ENCODE data around the gene MACF1. TPM values are rescaled to one million over a fixed set of nuclear protein-coding genes. Genes with fewer than 3 reads are reported as not detected.
"Not testable (repeated sequence)": the region's sequence is repeated elsewhere in the genome, so short reads cannot be mapped to it uniquely, and the experiment has no call there.

Gene MACF1
- total RNA-seq, 1 experiment from 2014 or later = 189 TPM

- no peaks in the 10 kb centered on the region for H3K9me2 ChIP-seq (ENCODE audit: insufficient read depth)
- H3K79me2 ChIP-seq (ENCODE audit: low read depth) = no peaks in the 10 kb centered on the region
- H3F3A ChIP-seq (ENCODE audit: insufficient read depth, low read depth) = no peaks in the 10 kb centered on the region
- 0 out of 2 replicates have a peak, but pooled peaks cover 3% of the 10 kb centered on the region for H4K20me1 ChIP-seq (ENCODE audit: insufficient read depth)
- intact Hi-C loops (cut with micrococcal nuclease; ENCODE audit: unreplicated experiment) = no loop called here
- H3K27ac ChIP-seq = no peak overlapping the region
- no peak for DNase-seq
- no peak for TF ChIP-seq EZH2 (IDR thresholded peaks at IDR 0.05; ENCODE audit: low read depth)
- no peak for TF ChIP-seq CTCF (conservative IDR thresholded peaks at IDR 0.05)
- BruUV-seq (replicated peaks) = no TSS peak
- no peak overlapping the region for H2AFZ ChIP-seq
- H3K36me3 ChIP-seq (ENCODE audit: low read depth) = peaks cover 24% of the 10 kb centered on the region; the same call in 1 of the 2 replicates
- no peak overlapping the region for H3K4me2 ChIP-seq
- no peak overlapping the region for H3K4me3 ChIP-seq
- ChIA-PET CTCF (no interaction called here), POLR2A (ENCODE audit: unreplicated experiment) (interaction anchor here (0.7 kb wide), 1 partner anchor 20 kb away, joined by 5 read pairs; no protein-coding TSS in a partner anchor)
- H3K9me3 ChIP-seq (ENCODE audit: insufficient read depth, low read depth) = no peaks in the 10 kb centered on the region
- H3K4me1 ChIP-seq (replicated peaks; ENCODE audit: insufficient read depth) = no peaks in the 10 kb centered on the region
- no peaks in the 10 kb centered on the region for H3K27me3 ChIP-seq (ENCODE audit: insufficient read depth, low read depth)
Measured at GRCh38 chr1:39462074-39462473, 257.6 kb downstream of the MACF1 start.

- TF ChIP-seq CTCF (conservative IDR thresholded peaks at IDR 0.05) = no peak
- no peak for TF ChIP-seq EZH2 (IDR thresholded peaks at IDR 0.05; ENCODE audit: low read depth)
- peaks cover 21% of the 10 kb centered on the region; the same call in 1 of the 2 replicates for H3K36me3 ChIP-seq (ENCODE audit: low read depth)
- no peaks in the 10 kb centered on the region for H3K9me3 ChIP-seq (ENCODE audit: insufficient read depth, low read depth)
- H3K9me2 ChIP-seq (ENCODE audit: insufficient read depth) = no peaks in the 10 kb centered on the region
- no TSS peak for BruUV-seq (replicated peaks)
- ChIA-PET CTCF (no interaction called here), POLR2A (ENCODE audit: unreplicated experiment) (no interaction called here)
- no peak overlapping the region for H3K27ac ChIP-seq
- H3F3A ChIP-seq (ENCODE audit: insufficient read depth, low read depth) = no peaks in the 10 kb centered on the region
- H3K79me2 ChIP-seq (ENCODE audit: low read depth) = no peaks in the 10 kb centered on the region
- no peak overlapping the region for H3K4me3 ChIP-seq
- DNase-seq = no peak
- no peak overlapping the region for H2AFZ ChIP-seq
- no peak overlapping the region for H3K4me2 ChIP-seq
- intact Hi-C loops (cut with micrococcal nuclease; ENCODE audit: unreplicated experiment) = no loop called here
- H4K20me1 ChIP-seq (ENCODE audit: insufficient read depth) = 0 out of 2 replicates have a peak, but pooled peaks cover 3% of the 10 kb centered on the region
- H3K4me1 ChIP-seq (replicated peaks; ENCODE audit: insufficient read depth) = no peaks in the 10 kb centered on the region
- no peaks in the 10 kb centered on the region for H3K27me3 ChIP-seq (ENCODE audit: insufficient read depth, low read depth)
Measured at GRCh38 chr1:39466413-39467107, 262.1 kb downstream of the MACF1 start.

GRCh38 chr1:39467108-39467720 is 262.7 kb downstream of the MACF1 start:
- DNase-seq; H2AFZ ChIP-seq; H3K9me3 ChIP-seq (ENCODE audit: insufficient read depth, low read depth); H3F3A ChIP-seq (ENCODE audit: insufficient read depth, low read depth); H3K4me3 ChIP-seq; POLR2A ChIA-PET (ENCODE audit: unreplicated experiment); H4K20me1 ChIP-seq (ENCODE audit: insufficient read depth); BruUV-seq (replicated peaks); H3K27me3 ChIP-seq (ENCODE audit: insufficient read depth, low read depth); H3K79me2 ChIP-seq (ENCODE audit: low read depth); H3K9me2 ChIP-seq (ENCODE audit: insufficient read depth); H3K27ac ChIP-seq; CTCF ChIA-PET; intact Hi-C loops (cut with micrococcal nuclease; ENCODE audit: unreplicated experiment); H3K4me2 ChIP-seq; H3K4me1 ChIP-seq (replicated peaks; ENCODE audit: insufficient read depth): not testable (repeated sequence)
- peaks cover 18% of the 10 kb centered on the region; the same call in 1 of the 2 replicates for H3K36me3 ChIP-seq (ENCODE audit: low read depth)

All from PC-9 (cell line).